GM12878 (cell line): Measurements from ENCODE around the gene MBD3L2. TPM values are rescaled to one million over a fixed set of nuclear protein-coding genes. Genes with fewer than 3 reads are reported as not detected.

Experiments
- CUX1 ChIP-seq: IDR thresholded peaks from 2 replicates; pipeline ENCODE4 v1.6.1; 2012; ENCODE audit warnings: improper control_type of control experiment, low read depth, low read length; ENCODE audit not compliant: insufficient replicate concordance
- JUNB ChIP-seq: IDR thresholded peaks from 2 replicates; pipeline ENCODE4 v1.6.1; 2016; ENCODE audit warnings: antibody characterized with exemption, mild to moderate bottlenecking
- REST ChIP-seq: IDR thresholded peaks from 2 replicates; pipeline ENCODE4 v1.6.1; 2012; ENCODE audit warnings: mild to moderate bottlenecking, low read depth, low read length
- SIN3A ChIP-seq: IDR thresholded peaks from 2 replicates; pipeline ENCODE4 v1.6.1; 2012; ENCODE audit warnings: low read depth, low read length, improper control_type of control experiment
- SUPT20H ChIP-seq: IDR thresholded peaks from 2 replicates; pipeline ENCODE4 v1.6.1; 2011; ENCODE audit warnings: low read depth, mild to moderate bottlenecking, low read length, moderate library complexity, borderline replicate concordance; ENCODE audit not compliant: control insufficient read depth
- polyA plus RNA-seq, 11 experiments: library from polyadenylated mRNA; depleted of rRNA in 4 of 11; unstranded in 6 of 11; stranded (reverse) in 5 of 11; fragments of >200 nt; fragmentation: Nextera tagmentation in 4 of 11; fragmentation: Illumina TruSeq in 1 of 11; extraction: Ambion mirVana in 4 of 11; extraction: Trizol in 1 of 11; gene quantifications; 1 replicate in 1 of 11; 2 replicates in 10 of 11; pipeline versions ENCODE4 v1.2.1 to v1.2.3, GENCODE V29; 2011 to 2016; ENCODE audit warnings: inconsistent platforms in 2 of 11, missing spikeins in 2 of 11, low read depth in 1 of 11
- total RNA-seq, 4 experiments: library from RNA; depleted of rRNA in 3 of 4; stranded (reverse); fragments of >200 nt in 3 of 4; fragmentation: Illumina TruSeq in 1 of 4; extraction: Trizol in 1 of 4; gene quantifications; 2 replicates each; pipeline versions ENCODE4 v1.2.1 to v1.2.3, GENCODE V29; 2013 to 2021

Gene MBD3L2
- total and polyA plus RNA-seq, 10 of the 15 experiments (the other 5 are each of a cell fraction or from before 2014, with no cell fraction given) = not detected

GRCh38 chr19:7098096-7098495 lies 49.0 kb downstream of the MBD3L2 start (continued):
- TF ChIP-seq CUX1 = no peak
- TF ChIP-seq SUPT20H = no peak
- TF ChIP-seq JUNB = no peak
- TF ChIP-seq SIN3A = no peak
- no peak for TF ChIP-seq REST
